C4-2B (cell line): ENCODE data around the gene OTOGL.

Experiments
- ZFX ChIP-seq: fragments of 450-650 bp; IDR thresholded peaks from 2 replicates; pipeline ENCODE4 v1.6.1; 2017
- TF ChIP-seq, protein P1 (sequence below): fragments of 450-650 bp; conservative IDR thresholded peaks from 2 replicates; pipeline ENCODE4 v1.5.1; 2017; ENCODE audit warnings: mild to moderate bottlenecking

DNA sequence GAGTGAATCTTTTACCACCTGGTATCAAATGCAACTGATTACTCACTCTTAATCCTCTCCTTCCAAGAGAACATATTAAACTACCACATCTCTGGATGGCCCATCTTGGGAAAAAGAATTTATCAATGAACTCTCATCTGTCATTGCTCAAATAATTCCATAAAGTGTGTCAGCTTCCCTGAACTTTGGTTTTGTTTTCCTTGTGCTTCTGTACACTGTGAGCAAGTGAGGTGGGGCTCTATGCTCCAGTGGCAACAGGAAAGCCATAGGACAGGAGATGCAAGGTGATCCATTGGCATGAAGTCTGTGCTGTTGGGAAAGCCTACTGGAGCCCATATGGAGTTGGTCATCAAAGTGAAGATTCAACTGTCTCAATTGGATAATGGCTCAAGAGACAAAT, 17.4 kb downstream of the OTOGL start:
- TF ChIP-seq, protein P1, sequence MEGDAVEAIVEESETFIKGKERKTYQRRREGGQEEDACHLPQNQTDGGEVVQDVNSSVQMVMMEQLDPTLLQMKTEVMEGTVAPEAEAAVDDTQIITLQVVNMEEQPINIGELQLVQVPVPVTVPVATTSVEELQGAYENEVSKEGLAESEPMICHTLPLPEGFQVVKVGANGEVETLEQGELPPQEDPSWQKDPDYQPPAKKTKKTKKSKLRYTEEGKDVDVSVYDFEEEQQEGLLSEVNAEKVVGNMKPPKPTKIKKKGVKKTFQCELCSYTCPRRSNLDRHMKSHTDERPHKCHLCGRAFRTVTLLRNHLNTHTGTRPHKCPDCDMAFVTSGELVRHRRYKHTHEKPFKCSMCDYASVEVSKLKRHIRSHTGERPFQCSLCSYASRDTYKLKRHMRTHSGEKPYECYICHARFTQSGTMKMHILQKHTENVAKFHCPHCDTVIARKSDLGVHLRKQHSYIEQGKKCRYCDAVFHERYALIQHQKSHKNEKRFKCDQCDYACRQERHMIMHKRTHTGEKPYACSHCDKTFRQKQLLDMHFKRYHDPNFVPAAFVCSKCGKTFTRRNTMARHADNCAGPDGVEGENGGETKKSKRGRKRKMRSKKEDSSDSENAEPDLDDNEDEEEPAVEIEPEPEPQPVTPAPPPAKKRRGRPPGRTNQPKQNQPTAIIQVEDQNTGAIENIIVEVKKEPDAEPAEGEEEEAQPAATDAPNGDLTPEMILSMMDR = no peak
- no peak for TF ChIP-seq ZFX
